HCT116 (cell line): ENCODE data around the gene IL1RAP. TPM values are rescaled to one million over a fixed set of nuclear protein-coding genes. Genes with fewer than 3 reads are reported as not detected.

Experiments
- ATAC-seq: fragments of 200-7000 bp; cut with Tn5 transposase; 2 replicates; pipeline ENCODE4 v1.9.1; 2020; ENCODE audit warnings: mild to moderate bottlenecking, moderate library complexity
- BruUV-seq: library from RNA; stranded (reverse); fragments of 400-500 nt; replicated peaks from 2 replicates; lab custom pipeline; 2021; lab: Mats Ljungman, UMichigan
- CTCF ChIA-PET: fragments of 300-600 bp; sonication (Branson Sonifier 250); formaldehyde crosslinking; loops from one replicate; lab custom pipeline; 2021; ENCODE audit warnings: antibody characterized with exemption; lab: Charles Lee
- POLR2A ChIA-PET: fragments of 300-600, 350-600 bp; sonication (Branson Sonifier 250); formaldehyde crosslinking; loops from one replicate; lab custom pipeline; 2021; ENCODE audit warnings: antibody characterized with exemption; lab: Charles Lee
- RAD21 ChIA-PET, 2 experiments: fragments of 300-600 bp; sonication (Branson Sonifier 250); formaldehyde crosslinking; loops; one replicate each; lab custom pipeline; 2023; ENCODE audit warnings: low total read pairs in 2 of 2; ENCODE audit not compliant: uncharacterized antibody in 2 of 2, unreplicated experiment in 2 of 2, low non-redundant PET in 1 of 2; lab: Charles Lee
- DNase-seq: peaks from one replicate; pipeline ENCODE4 v3.0.0-alpha.2; 2010; ENCODE audit warnings: low read depth, low spot score
- H2AFZ ChIP-seq: fragments of 200-600 bp; shearing (Covaris generic), sonication (generic); 2 replicates; pipeline ENCODE4 v1.6.1; 2017; ENCODE audit warnings: low read depth, mixed run types, mixed read lengths, antibody characterized with exemption, low read length; ENCODE audit not compliant: poor library complexity, severe bottlenecking
- H3K27ac ChIP-seq: 2 replicates; pipeline ENCODE4 v1.5.1; 2012; ENCODE audit warnings: low read depth, low read length
- H3K27me3 ChIP-seq: fragments of 200-600 bp; sonication (generic); 2 replicates; pipeline ENCODE4 v1.6.1; 2016; ENCODE audit warnings: mixed run types, low read length, mixed read lengths; ENCODE audit not compliant: insufficient read depth
- H3K36me3 ChIP-seq, 2 experiments: fragments of 200-500 bp in 1 of 2; fragments of 200-600 bp in 1 of 2; sonication (Bioruptor generic) in 1 of 2; sonication (generic) in 1 of 2; 2 replicates each; pipeline versions ENCODE4 v1.5.1 to v1.6.1; 2014 to 2016; ENCODE audit warnings: low read length in 2 of 2, inconsistent platforms in 1 of 2, mixed read lengths in 1 of 2, mixed run types in 1 of 2; ENCODE audit not compliant: insufficient read depth in 2 of 2, control insufficient read depth in 1 of 2
- H3K4me1 ChIP-seq, 2 experiments: fragments of 200-600 bp in 1 of 2; sonication (generic) in 1 of 2; 2 replicates each; pipeline versions ENCODE4 v1.5.1 to v1.6.1; 2012 to 2017; ENCODE audit warnings: low read length in 2 of 2, inconsistent platforms in 1 of 2, mild to moderate bottlenecking in 1 of 2, mixed read lengths in 1 of 2, mixed run types in 1 of 2, moderate library complexity in 1 of 2; ENCODE audit not compliant: insufficient read depth in 2 of 2, control insufficient read depth in 1 of 2
- H3K4me2 ChIP-seq: fragments of 200-600 bp; sonication (generic); 2 replicates; pipeline ENCODE4 v1.6.1; 2017; ENCODE audit warnings: mixed run types, low read length, mixed read lengths
- H3K4me3 ChIP-seq, 2 experiments: fragments of 200-600 bp in 1 of 2; sonication (generic) in 1 of 2; replicated peaks in 1 of 2; 2 replicates each; pipeline ENCODE4 v1.5.1; 2011 to 2016; ENCODE audit warnings: low read length in 2 of 2, control low read depth in 1 of 2, low read depth in 1 of 2, mild to moderate bottlenecking in 1 of 2, mixed read lengths in 1 of 2, mixed run types in 1 of 2
- H3K79me2 ChIP-seq: fragments of 200-600 bp; sonication (generic); 2 replicates; pipeline ENCODE4 v1.6.1; 2017; ENCODE audit warnings: mild to moderate bottlenecking, mixed run types, low read length, moderate library complexity, mixed read lengths; ENCODE audit not compliant: insufficient read depth
- H3K9ac ChIP-seq: fragments of 200-600 bp; sonication (generic); 2 replicates; pipeline ENCODE4 v1.6.1; 2016; ENCODE audit warnings: low read length, mixed read lengths
- H3K9me2 ChIP-seq: fragments of 200-600 bp; sonication (generic), shearing (Covaris generic); 2 replicates; pipeline ENCODE4 v1.6.1; 2017; ENCODE audit warnings: mixed run types, mild to moderate bottlenecking, moderate library complexity; ENCODE audit not compliant: insufficient read depth
- H3K9me3 ChIP-seq, 2 experiments: fragments of 200-500 bp in 1 of 2; fragments of 200-600 bp in 1 of 2; sonication (Bioruptor generic) in 1 of 2; sonication (generic) in 1 of 2; 2 replicates each; pipeline ENCODE4 v1.6.1; 2014 to 2017; ENCODE audit warnings: low read length in 2 of 2, mixed read lengths in 2 of 2, inconsistent platforms in 1 of 2, low read depth in 1 of 2, mild to moderate bottlenecking in 1 of 2, mixed run types in 1 of 2, moderate library complexity in 1 of 2; ENCODE audit not compliant: control insufficient read depth in 1 of 2, insufficient read depth in 1 of 2
- H4K20me1 ChIP-seq: fragments of 200-600 bp; sonication (generic), shearing (Covaris generic); 2 replicates; pipeline ENCODE4 v1.6.1; 2017; ENCODE audit warnings: mixed run types, mild to moderate bottlenecking, moderate library complexity; ENCODE audit not compliant: insufficient read depth
- ATF3 ChIP-seq: IDR thresholded peaks from 2 replicates; pipeline ENCODE4 v1.6.1; 2012
- CTCF ChIP-seq, 3 experiments: fragments of 200-600 bp in 1 of 3; sonication (generic) in 1 of 3; IDR thresholded peaks in 2 of 3; conservative IDR thresholded peaks in 1 of 3; 2 replicates each; pipeline ENCODE4 v1.5.1; 2012 to 2017; ENCODE audit warnings: low read depth in 2 of 3, low read length in 2 of 3, antibody characterized with exemption in 1 of 3, borderline replicate concordance in 1 of 3, control low read depth in 1 of 3, mild to moderate bottlenecking in 1 of 3, mixed read lengths in 1 of 3, mixed run types in 1 of 3, moderate library complexity in 1 of 3; ENCODE audit not compliant: insufficient read depth in 1 of 3
- ELF1 ChIP-seq: IDR thresholded peaks from 2 replicates; pipeline ENCODE4 v1.6.1; 2012; ENCODE audit warnings: low read depth, borderline replicate concordance
- MAX ChIP-seq: IDR thresholded peaks from 2 replicates; pipeline ENCODE4 v1.6.1; 2012
- POLR2A ChIP-seq: IDR thresholded peaks from 2 replicates; pipeline ENCODE4 v1.7.0; 2011; ENCODE audit warnings: borderline replicate concordance; ENCODE audit not compliant: insufficient read depth, insufficient read length; ENCODE audit errors: extremely low read depth
- POLR2AphosphoS5 ChIP-seq: IDR thresholded peaks from 2 replicates; pipeline ENCODE4 v1.6.1; 2011; ENCODE audit warnings: mild to moderate bottlenecking, low read depth, low read length, moderate library complexity
- RAD21 ChIP-seq: IDR thresholded peaks from 2 replicates; pipeline ENCODE4 v1.6.1; 2012; ENCODE audit warnings: low read depth, mild to moderate bottlenecking
- REST ChIP-seq: IDR thresholded peaks from 2 replicates; pipeline ENCODE4 v1.6.1; 2012; ENCODE audit warnings: low read depth
- SIN3A ChIP-seq: IDR thresholded peaks from 2 replicates; pipeline ENCODE4 v1.6.1; 2012; ENCODE audit warnings: low read depth
- SRF ChIP-seq: IDR thresholded peaks from 2 replicates; pipeline ENCODE4 v1.6.1; 2012; ENCODE audit warnings: low read depth
- YY1 ChIP-seq: IDR thresholded peaks from 2 replicates; pipeline ENCODE4 v1.6.1; 2011; ENCODE audit warnings: low read length, low read depth, moderate library complexity, mild to moderate bottlenecking; ENCODE audit not compliant: insufficient replicate concordance; ENCODE audit errors: extremely low read depth
- ZBTB33 ChIP-seq: IDR thresholded peaks from 2 replicates; pipeline ENCODE4 v1.6.1; 2011; ENCODE audit warnings: mild to moderate bottlenecking, low read length, moderate library complexity; ENCODE audit not compliant: insufficient replicate concordance; ENCODE audit errors: extremely low read depth
- ZFX ChIP-seq: fragments of 450-650 bp; IDR thresholded peaks from 2 replicates; pipeline ENCODE4 v1.6.1; 2017
- ZNF274 ChIP-seq: fragments of 200-500 bp; sonication (Bioruptor generic); IDR thresholded peaks from 2 replicates; pipeline ENCODE4 v1.6.1; 2014; ENCODE audit warnings: mild to moderate bottlenecking, low read depth, low read length, inconsistent platforms
- intact Hi-C: fragments of 100-400 bp; cut with micrococcal nuclease; formaldehyde crosslinking; loops from 2 replicates; pipeline ENCODE4 v1.10.0; 2022
- total RNA-seq: library from RNA; stranded (reverse); gene quantifications from one replicate; pipeline ENCODE4 v1.2.1, GENCODE V29; 2021; ENCODE audit not compliant: unreplicated experiment

Gene IL1RAP
- total RNA-seq, 1 experiment from 2014 or later: 5.8 TPM

GRCh38 chr3:190591080-190591479 lies 77.2 kb downstream of the IL1RAP start (continued):
- TF ChIP-seq CTCF (IDR thresholded peaks at IDR 0.05 in 2 of 3, conservative IDR thresholded peaks at IDR 0.05 in 1 of 3; ENCODE audit: borderline replicate concordance in 1 of 3, insufficient read depth in 1 of 3, low read depth in 2 of 3, low read length in 2 of 3) (no peak), ZNF274 (no peak)

- Histone ChIP-seq H2AFZ (no peak overlapping the region), H3K9me3 (no peaks in the 10 kb centered on the region), H3K9ac (no peak overlapping the region), H3K9me2 (no peaks in the 10 kb centered on the region), H3K36me3 (no peaks in the 10 kb centered on the region), H3K4me3 (no peak overlapping the region), H3K79me2 (no peaks in the 10 kb centered on the region), H3K27me3 (no peaks in the 10 kb centered on the region), H3K4me2 (no peak overlapping the region), H3K27ac (no peak overlapping the region), H4K20me1 (no peaks in the 10 kb centered on the region), H3K4me1 (no peaks in the 10 kb centered on the region)
- BruUV-seq: no TSS peak
- DNase-seq (no peak), ATAC-seq (no peak)
- RAD21 ChIA-PET: no interaction called here
- CTCF ChIA-PET: no interaction called here
- POLR2A ChIA-PET: no interaction called here
- intact Hi-C loops: no loop called here
- TF ChIP-seq ATF3 (no peak), CTCF (IDR thresholded peaks at IDR 0.05 in 2 of 3, conservative IDR thresholded peaks at IDR 0.05 in 1 of 3; ENCODE audit: borderline replicate concordance in 1 of 3, insufficient read depth in 1 of 3, low read depth in 2 of 3, low read length in 2 of 3) (no peak), SRF (no peak), POLR2AphosphoS5 (no peak), YY1 (no peak), POLR2A (no peak), ELF1 (no peak), ZBTB33 (no peak), REST (no peak), RAD21 (no peak), SIN3A (no peak), ZFX (no peak), MAX (no peak)
These were observed 79.2 kb downstream of the IL1RAP start for GRCh38 chr3:190593075-190593474.
